NCI-H446 (cell line): ENCODE data around the gene PNPLA6.

ENCODE experiments used
- DNase-seq, 2 experiments: peaks; one replicate each; lab custom pipeline; 2025; lab: John Stamatoyannopoulos, UW

The PNPLA6 gene

GRCh38 chr19:7602240-7602934 lies 66.9 kb downstream of the PNPLA6 start:
- DNase-seq = no peak

DNA sequence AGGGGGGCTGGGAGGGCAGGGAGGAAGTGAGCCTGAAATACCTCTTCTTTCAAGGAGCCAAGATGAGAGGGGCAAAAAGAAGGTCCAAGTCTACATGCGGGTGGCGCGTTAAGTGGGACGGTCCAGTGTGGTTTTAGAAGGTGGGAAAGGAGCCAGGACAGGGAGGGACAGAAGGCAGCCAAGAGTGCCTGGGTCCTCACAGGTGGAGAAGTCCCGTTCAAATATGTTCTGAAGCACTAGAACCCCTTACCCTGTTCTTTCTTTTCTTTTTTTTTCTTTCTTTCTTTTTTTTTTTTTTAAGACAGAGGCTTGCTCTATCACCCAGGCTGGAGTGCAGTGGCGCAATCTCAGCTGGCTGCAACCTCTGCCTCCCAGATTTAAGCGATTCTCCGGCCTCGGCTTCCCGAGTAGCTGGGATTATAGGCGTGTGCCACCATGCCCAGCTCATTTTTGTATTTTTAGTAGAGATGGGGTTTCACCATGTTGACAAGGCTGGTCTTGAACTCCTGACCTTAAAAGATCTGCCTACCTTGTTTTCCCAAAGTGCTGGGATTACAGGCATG lies 67.5 kb downstream of the PNPLA6 start:
- no peak for DNase-seq

GRCh38 chr19:7603919-7604318 lies 68.4 kb downstream of the PNPLA6 start:
- no peak for DNase-seq

GRCh38 chr19:7605490-7606222 lies 70.1 kb downstream of the PNPLA6 start:
- DNase-seq = peak in 1 of 2 experiments; percentile 35

- no peak for DNase-seq
These were observed 70.8 kb downstream of the PNPLA6 start for GRCh38 chr19:7606289-7606688.

- no peak for DNase-seq
These were observed 71.8 kb downstream of the PNPLA6 start for GRCh38 chr19:7607212-7607873.

DNA sequence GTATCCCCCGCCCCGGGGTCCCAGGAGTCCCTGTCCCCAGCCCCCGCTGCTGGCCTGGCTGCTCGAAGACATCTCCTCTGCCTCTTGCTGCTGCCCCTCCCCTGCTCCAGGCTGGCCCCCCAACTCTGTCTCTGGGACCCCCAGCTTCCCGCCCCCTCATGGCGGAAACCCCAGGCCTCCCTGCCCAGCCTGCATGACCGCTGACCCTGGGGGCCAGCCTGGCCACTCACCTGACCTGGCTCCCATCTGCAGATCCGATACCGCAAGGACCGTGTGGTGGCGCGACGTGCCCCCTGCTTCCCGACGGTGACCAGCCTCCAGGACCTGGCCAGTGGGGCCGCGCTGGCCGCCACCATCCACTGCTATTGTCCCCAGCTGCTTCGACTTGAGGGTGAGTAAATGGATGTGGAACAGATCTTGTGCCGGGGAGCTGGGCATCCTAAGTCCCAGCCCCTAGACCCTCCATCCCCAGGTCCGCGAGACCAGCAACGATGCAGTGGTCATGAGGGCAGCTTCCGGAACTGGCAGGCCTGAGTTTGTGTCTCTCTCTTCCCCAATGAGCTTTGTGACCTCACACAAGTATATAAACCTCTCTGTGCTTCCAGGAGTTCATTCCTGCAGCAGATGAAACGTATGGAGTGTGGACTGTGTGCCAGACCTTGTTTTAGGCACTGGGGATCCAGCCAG lies 72.5 kb downstream of the PNPLA6 start:
- no peak for DNase-seq

GRCh38 chr19:7610491-7611240 lies 75.1 kb downstream of the PNPLA6 start:
- DNase-seq = no peak
